Stimulated activated CD4-positive, alpha-beta T cell treated with anti-CD3 and anti-CD28 coated beads, TNF-alpha, amount 100 ng/mL, for 1 hour (primary cell): Measurements from ENCODE around the gene LIMCH1.

Source experiments
- DNase-seq, 3 donors: peaks; one replicate each; pipeline ENCODE4 v3.0.0-alpha.2; 2020; ENCODE audit warnings: low read depth in 3 of 3, low spot score in 1 of 3

Gene LIMCH1

DNA sequence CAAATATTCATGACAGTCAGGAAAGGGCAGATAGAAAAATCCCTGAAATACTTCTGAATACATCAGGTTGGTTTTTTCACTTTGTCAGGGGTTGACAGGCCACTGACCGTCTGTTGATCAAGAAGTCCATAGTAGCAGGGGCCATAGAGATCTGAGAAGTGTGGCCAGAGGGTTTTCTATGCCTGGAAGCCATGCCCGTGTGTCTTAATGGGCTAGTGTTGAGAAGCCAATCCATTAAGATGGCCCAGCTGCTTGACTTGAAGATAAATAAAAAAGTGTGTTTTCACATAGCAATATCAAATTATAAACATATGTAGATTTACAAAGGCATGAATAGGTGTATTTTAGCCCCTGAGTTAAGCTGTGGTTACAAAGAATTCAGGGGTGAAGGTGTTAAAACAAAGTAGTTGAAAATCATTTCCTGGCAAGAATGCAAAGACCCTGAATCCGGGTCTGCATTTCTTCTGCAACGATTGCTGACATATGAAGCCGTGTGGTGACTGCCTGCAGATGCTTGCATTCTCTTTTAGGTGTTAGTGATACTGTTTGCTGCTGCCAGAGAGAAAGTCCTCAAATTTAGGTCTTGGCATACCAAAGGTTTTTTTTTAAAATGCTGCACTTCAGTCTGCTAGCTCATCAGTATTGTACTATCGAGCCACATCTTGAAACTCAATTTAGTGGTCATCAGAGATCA is 9.3 kb upstream of the LIMCH1 start:
- no peak for DNase-seq

GRCh38 chr4:41530741-41531140 is 7.2 kb upstream of the LIMCH1 start:
- DNase-seq = no peak

GRCh38 chr4:41532336-41532735 is 5.6 kb upstream of the LIMCH1 start:
- DNase-seq = no peak

DNA sequence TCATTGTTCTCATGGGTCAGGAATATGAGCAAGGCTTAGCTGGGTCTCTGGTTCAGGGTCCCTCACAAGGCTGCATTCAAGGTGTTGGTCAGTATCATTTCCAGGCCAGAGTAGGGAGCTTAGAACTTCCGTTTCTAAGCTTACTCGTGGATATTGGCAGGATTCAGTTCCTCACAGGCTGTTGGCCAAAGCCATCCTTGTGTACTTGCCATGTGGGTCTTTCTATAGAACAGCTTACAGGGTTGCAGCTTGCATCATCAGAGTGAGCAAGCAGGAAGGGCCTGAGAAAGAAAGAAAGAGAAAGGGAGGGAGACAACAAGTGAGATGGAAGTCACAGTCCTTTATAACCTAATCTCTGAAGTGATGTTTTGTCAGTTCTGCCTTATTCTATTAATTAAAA is 5.1 kb upstream of the LIMCH1 start:
- DNase-seq = no peak

GRCh38 chr4:41533680-41534079 is 4.3 kb upstream of the LIMCH1 start:
- DNase-seq = no peak

DNA sequence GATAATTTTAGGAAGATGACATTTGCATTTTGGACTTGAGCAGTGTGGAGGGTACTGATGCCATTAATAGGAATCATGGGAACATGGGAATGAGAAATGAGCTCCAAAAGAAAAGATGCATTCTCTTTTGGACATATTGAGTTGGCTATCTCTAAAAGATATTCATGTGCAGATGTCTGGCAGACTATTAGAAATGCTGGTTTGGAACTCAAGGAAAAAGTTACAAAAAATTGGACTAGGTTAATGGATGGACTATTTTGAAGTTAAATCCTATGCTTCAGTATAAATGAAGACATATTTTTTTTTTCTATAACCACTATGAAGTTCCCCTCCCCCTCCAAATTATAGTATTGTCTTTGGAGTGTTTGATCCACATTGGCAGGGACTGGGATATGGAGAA is 3.6 kb upstream of the LIMCH1 start:
- no peak for DNase-seq

- DNase-seq = no peak
Observed at GRCh38 chr4:41535911-41536371, 2.0 kb upstream of the LIMCH1 start.

GRCh38 chr4:41537292-41537890 is 566 bp upstream of the LIMCH1 start:
- no peak for DNase-seq

DNA sequence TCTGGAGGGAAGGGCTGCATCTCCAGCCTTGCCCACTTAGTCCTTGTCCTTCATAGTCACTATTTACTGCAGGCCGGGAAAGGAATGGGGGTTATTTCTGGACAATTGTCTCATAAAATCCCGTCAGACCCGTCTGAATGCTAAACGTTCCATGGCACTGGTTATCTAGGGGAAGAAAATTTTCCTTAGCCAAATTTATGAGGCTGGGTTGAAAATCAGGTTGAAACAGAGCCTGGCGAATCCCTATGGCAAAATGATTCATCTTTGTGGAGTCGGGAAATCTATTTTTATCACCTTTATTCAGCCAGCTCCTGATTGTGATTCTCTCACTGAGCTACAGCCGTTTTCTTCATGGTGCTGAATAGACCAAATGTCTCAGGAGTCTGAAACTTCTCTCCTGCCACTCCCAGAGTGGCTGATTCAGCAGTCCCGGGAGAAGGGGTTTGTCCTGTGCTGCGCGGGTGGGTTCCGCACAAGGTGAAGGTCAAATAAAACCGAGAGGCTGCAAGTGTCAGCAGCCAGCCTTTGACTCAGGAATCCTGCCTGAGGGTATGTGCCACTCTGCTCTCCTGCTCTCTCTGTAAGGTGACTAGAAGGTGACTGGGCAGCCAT is 1.0 kb downstream of the LIMCH1 start:
- no peak for DNase-seq

DNA sequence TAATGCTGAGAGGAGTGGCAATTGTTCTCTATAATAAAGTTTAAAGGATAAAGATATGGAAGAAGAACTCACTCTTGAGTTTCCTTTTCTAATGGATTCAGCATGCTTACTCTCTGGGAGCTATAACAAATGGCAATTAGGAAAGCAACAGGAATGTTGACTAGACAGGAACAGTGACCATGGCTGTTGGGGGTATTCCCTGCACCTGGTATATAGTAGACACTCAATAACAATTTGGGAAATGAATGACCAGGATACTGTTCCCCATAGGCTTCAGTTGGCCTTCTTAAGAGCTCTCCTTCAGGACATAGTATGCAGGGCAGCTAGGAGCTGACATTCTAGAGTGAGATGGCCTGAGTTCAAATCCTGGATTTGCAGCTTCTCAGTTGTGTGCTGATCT is 1.8 kb downstream of the LIMCH1 start:
- no peak for DNase-seq

GRCh38 chr4:41540687-41541086 is 2.7 kb downstream of the LIMCH1 start:
- DNase-seq = no peak

DNA sequence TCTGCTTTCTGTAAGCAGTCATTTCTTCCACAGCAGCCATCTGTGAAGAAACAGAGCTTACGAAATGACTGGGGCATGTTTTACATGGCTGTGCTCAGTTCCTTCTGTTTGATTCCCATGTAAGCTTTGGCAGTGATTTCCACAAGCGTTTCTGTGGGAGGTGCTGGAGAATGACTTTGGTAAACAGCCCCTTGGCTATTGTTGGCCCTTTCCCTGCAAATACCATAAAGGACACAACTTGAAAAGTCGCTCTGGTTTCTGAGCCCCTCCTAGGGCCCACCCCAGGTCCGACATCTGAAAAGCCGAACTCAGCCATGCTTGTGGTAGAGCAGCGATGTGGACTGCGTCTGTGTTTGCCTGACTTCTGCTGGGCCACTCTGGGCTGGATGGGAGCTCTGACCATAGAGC is 3.7 kb downstream of the LIMCH1 start:
- no peak for DNase-seq

- no peak for DNase-seq
Observed at GRCh38 chr4:41542526-41543275, 4.7 kb downstream of the LIMCH1 start.

- DNase-seq = no peak
Observed at GRCh38 chr4:41545238-41545637, 7.3 kb downstream of the LIMCH1 start.

- no peak for DNase-seq
Observed at GRCh38 chr4:41546638-41547037, 8.7 kb downstream of the LIMCH1 start.

DNA sequence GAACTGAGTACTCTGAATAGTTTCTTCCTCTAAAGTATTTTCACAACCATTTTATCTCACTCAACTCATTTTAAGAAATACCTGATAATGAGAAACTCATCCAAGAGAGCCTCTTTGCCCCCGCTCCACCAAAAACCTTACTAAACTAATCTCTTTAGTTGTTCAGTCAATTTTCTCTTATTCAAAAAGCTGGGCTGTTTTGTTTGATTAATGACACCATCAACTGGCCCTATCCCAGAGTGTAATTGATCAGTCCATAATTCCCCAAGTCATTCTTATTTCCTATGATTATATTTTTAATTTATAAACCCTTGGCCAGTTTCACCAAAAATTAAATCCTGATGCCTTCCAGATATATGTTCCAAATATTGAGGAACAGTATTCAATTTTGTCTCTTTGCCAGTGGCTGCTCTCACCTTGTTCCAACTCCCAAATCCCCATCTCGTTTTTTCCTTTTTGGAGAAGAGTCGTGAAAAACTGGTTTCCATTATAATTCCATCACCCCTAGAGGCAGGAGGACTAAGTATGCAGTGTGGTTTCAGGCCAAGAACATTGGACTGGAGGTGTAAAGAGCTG is 10.4 kb downstream of the LIMCH1 start:
- no peak for DNase-seq

GRCh38 chr4:41549478-41549877 is 11.5 kb downstream of the LIMCH1 start:
- no peak for DNase-seq

DNA sequence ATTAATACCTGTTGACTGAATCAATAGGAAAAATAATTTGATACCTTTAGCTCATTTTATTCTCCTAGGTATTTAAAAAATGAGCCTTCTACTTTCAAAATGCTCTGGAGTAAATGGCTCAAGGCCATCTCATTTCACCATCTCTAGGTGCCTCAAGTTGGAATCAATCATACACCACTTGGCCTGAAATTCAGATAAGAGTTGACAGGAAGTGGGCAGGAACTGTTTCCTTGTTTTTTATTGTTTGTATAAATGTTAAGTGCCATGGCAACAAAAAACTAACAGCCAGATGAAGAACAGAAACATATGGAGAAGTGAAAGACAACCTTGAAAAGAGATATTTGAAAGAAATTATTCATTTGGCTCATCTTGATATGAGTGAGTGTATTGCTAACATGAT is 12.4 kb downstream of the LIMCH1 start:
- DNase-seq = no peak

DNA sequence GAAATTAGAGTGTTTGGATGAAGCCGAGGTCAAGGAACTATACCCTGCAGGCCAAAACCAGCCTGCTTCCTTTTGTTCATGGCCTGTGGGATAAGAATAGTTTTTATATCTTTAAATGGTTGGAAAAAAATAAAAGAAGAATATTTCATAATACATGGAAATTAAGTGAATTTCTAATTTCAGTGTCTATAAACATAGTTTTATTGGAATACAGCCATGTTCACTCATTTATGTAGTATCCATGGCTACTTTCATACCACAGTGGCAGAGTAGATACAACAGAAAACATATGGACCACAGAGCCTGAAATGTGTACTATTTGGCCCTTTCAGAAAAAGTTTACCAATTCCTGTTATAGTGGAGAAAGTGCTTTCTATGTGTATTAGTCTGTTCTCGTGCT is 13.6 kb downstream of the LIMCH1 start:
- DNase-seq = no peak

GRCh38 chr4:41554905-41555304 is 16.9 kb downstream of the LIMCH1 start:
- no peak for DNase-seq

- DNase-seq = no peak
Observed at GRCh38 chr4:41556526-41556925, 18.6 kb downstream of the LIMCH1 start.
